Activated T-cell treated with anti-CD3 and anti-CD28 coated beads, Interleukin-2, amount 50 U/mL, for 4 hours (primary cell): Measurements from ENCODE around the gene DDX51. TPM values are rescaled to one million over a fixed set of nuclear protein-coding genes. Genes with fewer than 3 reads are reported as not detected.

Experiments used
- ATAC-seq, 2 donors: fragments of 200-7000 bp; cut with Tn5 transposase; one replicate each; pipeline ENCODE4 v1.10.0; 2021
- DNase-seq: peaks from one replicate; pipeline ENCODE4 v3.0.0-alpha.2; 2020
- H3K27me3 Mint-ChIP-seq: one replicate; pipeline ENCODE4 v1.8.0; 2021; ENCODE audit warnings: low read depth, mixed read lengths
- H3K36me3 Mint-ChIP-seq: one replicate; pipeline ENCODE4 v1.8.0; 2022; ENCODE audit warnings: mixed read lengths; ENCODE audit not compliant: insufficient read depth
- H3K4me1 Mint-ChIP-seq: one replicate; pipeline ENCODE4 v1.8.0; 2021; ENCODE audit warnings: low read depth, mixed read lengths
- H3K4me3 Mint-ChIP-seq: one replicate; pipeline ENCODE4 v1.8.0; 2021; ENCODE audit warnings: mild to moderate bottlenecking, moderate library complexity, mixed read lengths
- H3K9me3 Mint-ChIP-seq: one replicate; pipeline ENCODE4 v1.8.0; 2021; ENCODE audit warnings: mixed read lengths
- total RNA-seq, 3 donors: library from RNA; stranded (reverse); gene quantifications; one replicate each; pipeline ENCODE4 v1.2.1, GENCODE V29; 2021

Gene DDX51
- total RNA-seq, 3 donors from 2014 or later = 71.4 to 83.5 (median 72.8) TPM

DNA sequence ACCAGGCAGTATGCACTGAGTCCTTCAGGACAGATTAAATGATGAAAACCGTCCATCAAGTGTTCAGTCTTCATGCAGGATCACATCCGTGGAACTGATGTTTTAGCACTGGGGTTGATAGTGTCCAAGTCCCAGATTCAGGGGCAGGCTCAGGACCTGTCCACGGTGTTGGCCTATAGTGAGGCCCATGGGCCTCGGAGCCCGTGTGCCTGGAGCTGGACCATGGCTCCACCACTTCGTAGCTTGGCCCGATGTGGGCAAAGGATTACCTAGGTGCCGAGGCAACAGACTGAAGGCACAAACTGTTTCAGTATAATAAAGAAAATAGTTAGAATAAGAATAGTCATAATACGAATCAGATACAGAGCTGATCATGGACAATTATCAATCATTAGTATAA is 41.8 kb downstream of the DDX51 start:
- no peak overlapping the region for H3K4me3 Mint-ChIP-seq

DNA sequence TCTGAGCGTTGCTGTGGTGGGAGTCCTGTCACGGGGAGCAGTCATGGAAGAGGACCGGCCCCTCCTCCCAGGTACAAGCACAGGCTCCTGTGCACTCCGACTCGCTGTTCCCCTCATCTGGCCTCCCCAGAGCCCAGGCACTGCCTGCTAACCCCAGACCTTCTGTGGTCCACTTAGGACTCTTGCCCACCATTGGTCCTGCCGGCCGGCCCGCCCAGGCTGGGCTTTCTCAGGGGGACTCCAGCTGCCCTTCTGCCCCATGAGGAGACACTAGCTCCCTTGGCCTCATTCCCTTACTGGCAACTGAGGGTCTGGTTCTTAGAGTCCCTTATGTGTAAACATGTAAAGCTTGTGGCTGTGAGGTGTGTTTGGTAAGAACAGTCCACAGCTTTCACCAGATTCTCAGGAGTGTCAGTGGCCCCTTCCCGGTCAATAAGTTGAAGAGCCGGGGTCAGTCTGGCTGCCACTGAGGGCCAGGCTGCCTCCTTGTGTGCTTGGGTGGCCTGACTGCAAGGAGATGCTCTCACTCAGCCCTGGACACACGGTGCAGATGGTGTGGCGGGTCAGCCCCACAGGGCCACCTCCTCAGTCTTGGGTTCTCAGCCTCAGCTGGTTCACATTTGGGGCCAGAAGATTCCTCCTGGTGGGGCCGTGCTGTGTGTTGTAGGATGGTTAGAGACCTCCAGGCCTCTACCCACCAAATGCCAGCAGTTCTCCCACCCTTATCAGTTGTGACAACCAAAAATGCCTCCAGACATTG is 43.6 kb downstream of the DDX51 start:
- DNase-seq (no peak), ATAC-seq (no peak)
- H3K36me3 Mint-ChIP-seq = peaks cover 28% of the 10 kb centered on the region
- H3K4me3 Mint-ChIP-seq = no peak overlapping the region
- H3K27me3 Mint-ChIP-seq = no peaks in the 10 kb centered on the region
- H3K4me1 Mint-ChIP-seq = peaks cover 18% of the 10 kb centered on the region
- H3K9me3 Mint-ChIP-seq = peaks cover 9% of the 10 kb centered on the region

More for the DNA sequence above, 41.8 kb downstream of the DDX51 start:
- Mint-ChIP-seq H3K27me3 (no peaks in the 10 kb centered on the region), H3K36me3 (peaks cover 14% of the 10 kb centered on the region), H3K4me1 (peaks cover 6% of the 10 kb centered on the region), H3K9me3 (no peaks in the 10 kb centered on the region)
- DNase-seq (no peak), ATAC-seq (no peak)

DNA sequence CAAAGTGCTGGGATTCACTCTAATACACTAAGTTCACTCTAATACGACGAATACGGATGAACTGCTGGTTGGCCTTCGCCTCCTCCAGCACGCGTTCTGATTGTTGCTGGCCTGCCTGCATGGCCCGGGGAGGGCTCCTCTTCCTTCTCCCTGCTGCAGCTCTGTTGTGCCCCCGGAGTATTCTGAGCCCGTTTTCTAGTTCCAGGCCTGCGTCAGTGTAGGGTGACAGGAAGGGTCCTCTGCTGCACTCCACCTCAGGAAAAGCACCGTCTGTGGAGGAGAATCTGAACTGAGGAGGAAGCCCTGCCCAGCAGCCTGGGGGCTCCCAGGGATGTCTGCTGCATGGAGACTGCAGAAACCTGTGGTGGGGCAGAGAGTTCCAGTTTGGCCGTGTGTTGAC is 44.4 kb downstream of the DDX51 start:
- DNase-seq (no peak), ATAC-seq (no peak)
- H3K36me3 Mint-ChIP-seq = peaks cover 26% of the 10 kb centered on the region
- no peaks in the 10 kb centered on the region for H3K27me3 Mint-ChIP-seq
- H3K4me3 Mint-ChIP-seq = no peak overlapping the region
- H3K9me3 Mint-ChIP-seq = peaks cover 9% of the 10 kb centered on the region
- peaks cover 19% of the 10 kb centered on the region for H3K4me1 Mint-ChIP-seq

DNA sequence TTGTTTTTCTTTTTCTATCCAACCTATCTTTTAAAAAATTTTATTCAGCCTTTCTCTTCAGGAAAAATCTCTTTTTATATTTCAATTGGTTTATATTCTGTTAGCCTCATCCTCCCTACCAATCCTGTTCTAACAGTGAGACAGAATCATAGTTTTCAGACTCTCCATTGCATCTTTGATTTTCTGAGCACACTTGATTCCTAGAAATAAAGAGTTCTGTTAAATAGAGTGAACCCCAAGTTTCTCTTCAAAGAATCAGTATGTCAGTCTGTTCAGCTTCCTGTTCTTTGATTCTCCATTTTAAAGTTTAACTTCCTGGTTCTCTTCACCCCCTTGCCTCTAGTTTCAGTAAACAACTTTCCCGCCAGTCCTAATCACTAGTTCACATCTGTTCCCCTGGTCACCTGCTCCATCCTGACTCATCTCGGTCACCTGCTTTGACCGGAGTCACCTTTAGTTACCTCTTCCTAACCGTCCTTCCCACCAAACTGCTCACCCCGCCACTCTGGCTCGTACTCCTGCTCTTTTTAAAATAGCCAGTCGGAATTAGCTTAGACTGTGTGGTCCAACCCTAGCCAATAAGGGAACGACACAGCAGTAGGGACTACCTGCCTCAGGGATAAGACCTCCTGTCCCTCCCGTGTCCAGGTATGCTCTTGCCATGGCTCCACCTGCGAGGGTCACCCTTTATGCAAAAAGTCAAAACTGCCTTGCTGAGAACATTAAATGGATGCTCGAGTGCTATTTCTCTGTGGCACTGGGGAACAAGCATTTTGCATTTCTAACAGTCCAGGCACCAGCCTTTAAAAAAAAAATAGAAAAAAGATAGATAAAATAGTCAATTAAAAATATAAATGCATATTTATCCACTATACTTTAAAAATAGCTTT is 48.4 kb downstream of the DDX51 start:
- H3K4me1 Mint-ChIP-seq = peaks cover 21% of the 10 kb centered on the region
- peaks cover 30% of the 10 kb centered on the region for H3K36me3 Mint-ChIP-seq
- peaks cover 9% of the 10 kb centered on the region for H3K9me3 Mint-ChIP-seq
- H3K27me3 Mint-ChIP-seq = no peaks in the 10 kb centered on the region
- H3K4me3 Mint-ChIP-seq = no peak overlapping the region
- DNase-seq (no peak), ATAC-seq (no peak)

DNA sequence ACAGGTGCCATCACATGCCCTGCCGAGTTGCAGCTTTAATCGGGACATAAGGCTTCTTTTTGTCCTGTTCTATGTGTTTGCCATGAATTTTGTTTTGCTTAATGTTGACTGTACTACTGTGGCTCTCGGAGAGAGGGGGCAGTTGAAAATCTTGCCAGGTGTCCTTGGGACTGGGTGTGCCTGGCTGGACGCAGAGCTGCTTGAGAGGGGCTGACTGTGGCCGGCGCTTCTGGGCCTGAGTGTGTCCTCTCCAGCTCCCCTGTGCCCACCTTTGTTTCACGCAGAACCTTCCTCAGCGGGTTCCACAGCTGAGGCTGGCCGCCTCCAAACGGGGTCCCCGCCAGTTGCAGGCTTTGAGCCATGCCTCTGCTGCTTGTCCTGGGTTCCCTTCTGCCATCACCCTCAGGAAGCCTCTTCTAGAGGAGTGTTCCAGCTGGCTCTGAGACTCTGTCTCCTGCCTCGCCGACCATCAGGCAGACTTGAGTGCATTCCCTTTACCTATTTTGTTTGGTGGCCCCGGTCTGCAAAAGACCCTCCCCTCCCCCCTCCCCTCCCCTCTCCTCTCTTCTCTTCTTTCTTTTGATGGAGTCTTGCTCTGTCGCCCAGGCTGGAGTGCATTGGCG is 49.7 kb downstream of the DDX51 start:
- Mint-ChIP-seq H3K4me1 (peaks cover 24% of the 10 kb centered on the region), H3K9me3 (peaks cover 9% of the 10 kb centered on the region), H3K36me3 (peaks cover 36% of the 10 kb centered on the region), H3K4me3 (no peak overlapping the region), H3K27me3 (no peaks in the 10 kb centered on the region)
- ATAC-seq (no peak), DNase-seq (no peak)

DNA sequence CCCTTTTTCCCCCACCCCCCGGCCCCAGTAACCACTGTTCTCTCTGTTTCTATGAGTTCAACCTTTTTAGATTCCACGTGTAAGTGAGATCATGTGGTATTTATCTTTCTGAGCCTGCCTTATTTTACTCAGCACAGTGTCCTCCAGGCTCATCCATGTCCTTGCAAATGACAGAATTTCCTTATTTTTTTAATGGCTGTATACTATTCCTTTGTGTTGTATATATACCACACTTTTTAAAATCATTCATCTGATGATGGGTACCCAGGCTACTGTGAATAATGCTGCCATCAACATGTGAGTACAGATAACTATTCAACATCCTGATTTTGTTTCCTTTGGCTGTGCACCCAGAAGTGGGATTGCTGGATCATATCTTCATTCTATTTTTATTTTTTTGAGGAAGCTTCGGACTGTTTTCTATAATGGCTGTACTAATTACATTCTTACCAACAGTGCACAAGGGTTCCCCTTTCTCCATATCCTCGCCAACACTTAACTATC is 54.7 kb downstream of the DDX51 start:
- ATAC-seq (no peak), DNase-seq (no peak)
- Mint-ChIP-seq H3K4me3 (no peak overlapping the region), H3K36me3 (peaks cover 19% of the 10 kb centered on the region), H3K4me1 (peaks cover 21% of the 10 kb centered on the region), H3K9me3 (no peaks in the 10 kb centered on the region), H3K27me3 (no peaks in the 10 kb centered on the region)

Other genes with a start within 250 kb of the DDX51 start
- 10 to 100 TPM; 16.3 to 17.9 (median 16.7) TPM for gene ULK1, start 249.7 kb downstream of the DDX51 start, total RNA-seq
- 100 to 1,000 TPM; 132 to 157 (median 155) TPM for gene PUS1, start 215.0 kb downstream of the DDX51 start, total RNA-seq
- 10 to 100 TPM; 53.3 to 57.2 (median 56.9) TPM for gene EP400, start 194.4 kb downstream of the DDX51 start, total RNA-seq
- 10 to 100 TPM; 85.3 to 92.5 (median 89.0) TPM for gene NOC4L, start 138 bp upstream of the DDX51 start, total RNA-seq
- under 1 TPM; 0.30 to 0.71 (median 0.34) TPM for gene GALNT9, start 185.3 kb upstream of the DDX51 start, total RNA-seq